HepG2 (cell line): ENCODE measurements around the gene CCDC201. TPM values are rescaled to one million over a fixed set of nuclear protein-coding genes. Genes with fewer than 3 reads are reported as not detected.

ENCODE experiments used
- MATR3 ChIP-seq: sonication (generic); formaldehyde crosslinking; IDR thresholded peaks from 2 replicates; pipeline ENCODE4 v1.4.0; 2020; ENCODE audit warnings: missing genetic modification reagents
- REXO4 ChIP-seq: sonication (generic); formaldehyde crosslinking; IDR thresholded peaks from 2 replicates; pipeline ENCODE4 v1.8.0; 2022; ENCODE audit warnings: missing genetic modification reagents, mild to moderate bottlenecking, borderline replicate concordance
- RXRB ChIP-seq: IDR thresholded peaks from 2 replicates; pipeline ENCODE4 v1.6.1; 2016; ENCODE audit warnings: borderline replicate concordance, missing genetic modification reagents, missing compliant biosample characterization
- SMAD1 ChIP-seq: sonication (generic); formaldehyde crosslinking; IDR thresholded peaks from 2 replicates; pipeline ENCODE4 v1.4.0; 2020; ENCODE audit warnings: missing genetic modification reagents, low read depth, mild to moderate bottlenecking, borderline replicate concordance
- THAP11 ChIP-seq: IDR thresholded peaks from 2 replicates; pipeline ENCODE4 v1.6.1; 2016; ENCODE audit warnings: missing biosample characterization, missing genetic modification reagents
- ZNF431 ChIP-seq: sonication (generic); formaldehyde crosslinking; IDR thresholded peaks from 2 replicates; pipeline ENCODE4 v1.9.0; 2022; ENCODE audit warnings: missing genetic modification reagents, low read depth, mild to moderate bottlenecking, borderline replicate concordance
- ZSCAN9 ChIP-seq: IDR thresholded peaks from 2 replicates; pipeline ENCODE4 v1.6.1; 2016; ENCODE audit warnings: borderline replicate concordance
- ZZZ3 ChIP-seq: sonication (generic); formaldehyde crosslinking; IDR thresholded peaks from 2 replicates; pipeline ENCODE4 v1.4.0; 2020; ENCODE audit warnings: missing genetic modification reagents, mild to moderate bottlenecking, borderline replicate concordance
- polyA plus RNA-seq, 8 experiments: library from polyadenylated mRNA; depleted of rRNA in 3 of 8; stranded (reverse) in 7 of 8; unstranded in 1 of 8; fragments of >200 nt; fragmentation: Illumina TruSeq in 4 of 8; extraction: Trizol in 4 of 8; gene quantifications; 2 replicates each; pipeline versions ENCODE4 v1.2.1 to v1.2.3, GENCODE V29; 2011 to 2016; ENCODE audit warnings: low read depth in 4 of 8, missing spikeins in 1 of 8, mixed read lengths in 1 of 8; ENCODE audit not compliant: insufficient read depth in 1 of 8
- total RNA-seq, 5 experiments: library from RNA; depleted of rRNA; stranded (reverse); fragments of >200 nt; fragmentation: Illumina TruSeq; extraction: Trizol; gene quantifications; 2 replicates each; pipeline ENCODE4 v1.2.3, GENCODE V29; 2016; ENCODE audit warnings: low read depth in 1 of 5
- TF ChIP-seq, protein P1 (sequence below): sonication (generic); formaldehyde crosslinking; IDR thresholded peaks from 2 replicates; pipeline ENCODE4 v1.4.0; 2020; ENCODE audit warnings: mild to moderate bottlenecking, low read depth, missing genetic modification reagents
- TF ChIP-seq, protein P2 (sequence below): sonication (generic); formaldehyde crosslinking; IDR thresholded peaks from 2 replicates; pipeline ENCODE4 v1.8.0; 2022; ENCODE audit warnings: mild to moderate bottlenecking, missing genetic modification reagents
- TF ChIP-seq, protein P3 (sequence below): sonication (generic); formaldehyde crosslinking; IDR thresholded peaks from 2 replicates; pipeline ENCODE4 v1.5.1; 2020; ENCODE audit warnings: missing genetic modification reagents, mild to moderate bottlenecking, borderline replicate concordance
- TF ChIP-seq, protein P4 (sequence below): sonication (generic); formaldehyde crosslinking; IDR thresholded peaks from 2 replicates; pipeline ENCODE4 v1.8.1; 2023; ENCODE audit warnings: mild to moderate bottlenecking, missing genetic modification reagents

The CCDC201 gene
- total and polyA plus RNA-seq, 2 of the 13 experiments (the other 11 are each of a cell fraction or from before 2014, with no cell fraction given) = 0.92 TPM; not detected in 1

DNA sequence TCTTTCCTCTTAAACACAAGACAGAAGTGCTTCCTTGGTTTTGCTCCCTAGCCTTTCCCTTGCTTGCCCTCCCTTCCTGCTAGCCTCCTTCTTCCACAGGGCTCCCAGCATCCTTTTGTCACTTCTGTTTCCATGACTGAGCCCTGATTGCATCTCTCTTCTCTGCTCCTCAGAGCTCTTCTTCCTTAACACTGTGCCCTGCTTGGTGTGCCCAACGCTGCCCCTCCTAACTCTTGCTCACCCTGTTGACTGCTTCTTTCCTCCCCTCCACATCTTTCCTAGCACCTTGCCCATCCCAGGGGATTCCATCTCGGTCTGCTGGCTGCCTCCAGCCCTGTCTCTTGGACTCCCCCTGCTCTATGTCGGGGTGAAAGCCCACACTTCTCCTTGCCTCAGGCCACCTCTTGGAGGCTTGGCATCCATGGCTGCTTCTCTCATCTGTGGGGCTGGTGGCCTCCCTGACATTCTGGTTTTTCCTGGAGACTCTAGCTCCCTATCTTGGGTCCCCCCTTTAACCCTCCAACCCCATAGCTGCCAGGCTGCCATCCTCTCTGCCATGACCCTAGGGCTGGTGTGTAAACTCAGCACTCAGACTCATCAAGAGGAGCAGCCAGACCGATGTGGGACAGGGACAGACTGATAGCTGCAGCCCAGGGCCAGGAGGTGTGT lies 21.2 kb upstream of the CCDC201 start (continued):
- TF ChIP-seq, protein P1, sequence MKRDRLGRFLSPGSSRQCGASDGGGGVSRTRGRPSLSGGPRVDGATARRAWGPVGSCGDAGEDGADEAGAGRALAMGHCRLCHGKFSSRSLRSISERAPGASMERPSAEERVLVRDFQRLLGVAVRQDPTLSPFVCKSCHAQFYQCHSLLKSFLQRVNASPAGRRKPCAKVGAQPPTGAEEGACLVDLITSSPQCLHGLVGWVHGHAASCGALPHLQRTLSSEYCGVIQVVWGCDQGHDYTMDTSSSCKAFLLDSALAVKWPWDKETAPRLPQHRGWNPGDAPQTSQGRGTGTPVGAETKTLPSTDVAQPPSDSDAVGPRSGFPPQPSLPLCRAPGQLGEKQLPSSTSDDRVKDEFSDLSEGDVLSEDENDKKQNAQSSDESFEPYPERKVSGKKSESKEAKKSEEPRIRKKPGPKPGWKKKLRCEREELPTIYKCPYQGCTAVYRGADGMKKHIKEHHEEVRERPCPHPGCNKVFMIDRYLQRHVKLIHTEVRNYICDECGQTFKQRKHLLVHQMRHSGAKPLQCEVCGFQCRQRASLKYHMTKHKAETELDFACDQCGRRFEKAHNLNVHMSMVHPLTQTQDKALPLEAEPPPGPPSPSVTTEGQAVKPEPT (CRISPR knock-in tag) = peak; percentile 91
- TF ChIP-seq, protein P2, sequence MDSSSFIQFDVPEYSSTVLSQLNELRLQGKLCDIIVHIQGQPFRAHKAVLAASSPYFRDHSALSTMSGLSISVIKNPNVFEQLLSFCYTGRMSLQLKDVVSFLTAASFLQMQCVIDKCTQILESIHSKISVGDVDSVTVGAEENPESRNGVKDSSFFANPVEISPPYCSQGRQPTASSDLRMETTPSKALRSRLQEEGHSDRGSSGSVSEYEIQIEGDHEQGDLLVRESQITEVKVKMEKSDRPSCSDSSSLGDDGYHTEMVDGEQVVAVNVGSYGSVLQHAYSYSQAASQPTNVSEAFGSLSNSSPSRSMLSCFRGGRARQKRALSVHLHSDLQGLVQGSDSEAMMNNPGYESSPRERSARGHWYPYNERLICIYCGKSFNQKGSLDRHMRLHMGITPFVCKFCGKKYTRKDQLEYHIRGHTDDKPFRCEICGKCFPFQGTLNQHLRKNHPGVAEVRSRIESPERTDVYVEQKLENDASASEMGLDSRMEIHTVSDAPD (CRISPR knock-in tag) = 0 out of 2 replicates have a peak, but pooled peaks have one; percentile 59
- peak; percentile 84; the same call in 1 of the 2 replicates for TF ChIP-seq SMAD1 (CRISPR knock-in tag)
- TF ChIP-seq ZNF431 (CRISPR knock-in tag) = peak; percentile 71
- peak; percentile 75 for TF ChIP-seq THAP11
- TF ChIP-seq MATR3 = no peak; the same call in 1 of the 2 replicates
- TF ChIP-seq, protein P3, sequence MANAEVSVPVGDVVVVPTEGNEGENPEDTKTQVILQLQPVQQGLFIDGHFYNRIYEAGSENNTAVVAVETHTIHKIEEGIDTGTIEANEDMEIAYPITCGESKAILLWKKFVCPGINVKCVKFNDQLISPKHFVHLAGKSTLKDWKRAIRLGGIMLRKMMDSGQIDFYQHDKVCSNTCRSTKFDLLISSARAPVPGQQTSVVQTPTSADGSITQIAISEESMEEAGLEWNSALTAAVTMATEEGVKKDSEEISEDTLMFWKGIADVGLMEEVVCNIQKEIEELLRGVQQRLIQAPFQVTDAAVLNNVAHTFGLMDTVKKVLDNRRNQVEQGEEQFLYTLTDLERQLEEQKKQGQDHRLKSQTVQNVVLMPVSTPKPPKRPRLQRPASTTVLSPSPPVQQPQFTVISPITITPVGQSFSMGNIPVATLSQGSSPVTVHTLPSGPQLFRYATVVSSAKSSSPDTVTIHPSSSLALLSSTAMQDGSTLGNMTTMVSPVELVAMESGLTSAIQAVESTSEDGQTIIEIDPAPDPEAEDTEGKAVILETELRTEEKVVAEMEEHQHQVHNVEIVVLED (CRISPR knock-in tag) = peak; percentile 2; the same call in 1 of the 2 replicates
- TF ChIP-seq ZSCAN9 (CRISPR knock-in tag) = no peak
- peak; percentile 44; the same call in 1 of the 2 replicates for TF ChIP-seq REXO4 (CRISPR knock-in tag)
- 0 out of 2 replicates have a peak, but pooled peaks have one; percentile 19 for TF ChIP-seq RXRB (CRISPR knock-in tag)
- TF ChIP-seq, protein P4, sequence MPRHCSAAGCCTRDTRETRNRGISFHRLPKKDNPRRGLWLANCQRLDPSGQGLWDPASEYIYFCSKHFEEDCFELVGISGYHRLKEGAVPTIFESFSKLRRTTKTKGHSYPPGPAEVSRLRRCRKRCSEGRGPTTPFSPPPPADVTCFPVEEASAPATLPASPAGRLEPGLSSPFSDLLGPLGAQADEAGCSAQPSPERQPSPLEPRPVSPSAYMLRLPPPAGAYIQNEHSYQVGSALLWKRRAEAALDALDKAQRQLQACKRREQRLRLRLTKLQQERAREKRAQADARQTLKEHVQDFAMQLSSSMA = 0 out of 2 replicates have a peak, but pooled peaks have one; percentile 63
- TF ChIP-seq ZZZ3 (CRISPR knock-in tag) = 0 out of 2 replicates have a peak, but pooled peaks have one; percentile 39
